Renal cortical epithelial cell (primary cell): ENCODE data around the gene HCFC1R1. TPM values are rescaled to one million over a fixed set of nuclear protein-coding genes. Genes with fewer than 3 reads are reported as not detected.

Source experiments
- DNase-seq: peaks from one replicate; pipeline ENCODE4 v3.0.0-alpha.2; 2011; ENCODE audit warnings: low read depth
- total RNA-seq: library from RNA; depleted of rRNA; stranded (reverse); fragments of >200 nt; gene quantifications from 2 replicates; pipeline ENCODE4 v1.2.3, GENCODE V29; 2014

Gene HCFC1R1
- total RNA-seq, 1 donor from 2014 or later: 8.5 TPM

DNA sequence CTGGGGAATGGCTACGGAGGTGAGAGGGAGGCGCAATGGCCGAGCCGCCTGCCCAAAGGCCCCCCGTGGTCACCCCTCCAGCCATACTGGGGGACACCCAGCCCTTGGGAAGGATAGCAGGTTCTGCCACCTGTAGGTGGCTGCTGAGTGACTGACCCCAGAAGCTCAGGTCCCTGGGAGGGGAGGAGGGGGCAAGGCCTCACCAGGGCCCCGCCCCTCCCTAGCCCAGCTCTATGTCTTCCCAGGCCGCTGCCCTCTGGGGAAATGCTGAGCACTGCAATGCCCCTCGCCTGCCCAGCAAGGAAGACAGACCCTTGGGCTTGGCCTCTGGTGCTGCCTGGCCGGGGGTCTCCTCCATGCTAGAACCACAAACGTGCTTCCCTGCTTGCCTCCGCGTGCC lies 22.4 kb downstream of the HCFC1R1 start:
- DNase-seq: no peak

DNA sequence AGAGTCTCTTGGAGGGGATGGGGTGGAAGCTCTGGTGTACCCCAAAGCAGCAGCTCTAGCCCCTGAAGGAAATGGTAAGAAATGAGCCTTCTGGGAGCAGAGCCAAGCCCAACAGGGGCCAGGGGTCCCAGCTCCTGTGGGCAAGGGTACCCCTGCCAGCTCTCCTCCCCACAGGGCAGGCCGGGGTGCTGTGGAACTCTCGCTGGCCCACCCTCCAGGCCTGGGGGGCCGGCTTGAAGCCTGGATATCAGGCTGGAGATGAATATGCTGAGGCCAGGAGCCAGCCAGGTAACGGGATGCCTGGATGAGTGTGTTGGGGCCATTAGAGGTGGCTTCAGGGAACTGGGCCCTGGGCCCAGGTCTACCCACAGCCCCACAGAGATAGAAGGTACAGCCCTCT lies 23.2 kb downstream of the HCFC1R1 start:
- no peak for DNase-seq

GRCh38 chr16:2999929-3000328 lies 23.8 kb downstream of the HCFC1R1 start:
- no peak for DNase-seq

GRCh38 chr16:2996298-2996697 lies 27.4 kb downstream of the HCFC1R1 start:
- DNase-seq: no peak

DNA sequence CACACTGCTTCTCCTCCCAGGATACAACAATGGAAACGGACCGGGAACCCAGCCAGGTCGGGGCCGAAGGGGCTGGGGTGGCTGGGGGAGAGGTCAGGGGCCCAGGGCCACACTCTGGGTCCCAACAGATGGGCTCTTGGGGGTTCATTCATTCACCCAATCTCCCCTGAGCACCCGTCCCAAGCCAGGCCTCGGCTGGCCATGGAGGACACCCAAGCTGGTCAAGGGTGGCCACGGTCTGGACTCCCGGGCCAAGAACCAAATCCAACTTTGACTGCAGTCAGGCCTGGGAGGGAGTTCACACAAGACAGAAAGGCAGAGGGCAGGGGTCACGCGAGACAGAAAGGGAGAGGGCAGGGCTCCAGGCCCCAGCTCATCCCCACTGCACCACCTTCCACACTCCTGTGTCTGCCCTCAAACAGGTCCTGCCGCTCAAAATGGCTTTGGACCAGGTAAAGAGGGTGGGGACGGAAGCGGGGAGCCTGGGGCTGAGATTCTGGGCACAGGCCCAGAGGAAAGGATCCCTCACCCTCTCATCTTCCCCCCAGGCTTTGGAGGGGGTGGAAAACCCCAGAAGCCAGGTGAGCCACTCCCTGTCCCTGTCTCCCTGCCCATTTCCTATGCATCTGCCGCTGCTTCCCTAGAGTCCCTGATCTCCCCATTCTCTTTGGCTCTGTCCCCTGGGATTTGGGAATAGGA lies 31.2 kb downstream of the HCFC1R1 start:
- no peak for DNase-seq

DNA sequence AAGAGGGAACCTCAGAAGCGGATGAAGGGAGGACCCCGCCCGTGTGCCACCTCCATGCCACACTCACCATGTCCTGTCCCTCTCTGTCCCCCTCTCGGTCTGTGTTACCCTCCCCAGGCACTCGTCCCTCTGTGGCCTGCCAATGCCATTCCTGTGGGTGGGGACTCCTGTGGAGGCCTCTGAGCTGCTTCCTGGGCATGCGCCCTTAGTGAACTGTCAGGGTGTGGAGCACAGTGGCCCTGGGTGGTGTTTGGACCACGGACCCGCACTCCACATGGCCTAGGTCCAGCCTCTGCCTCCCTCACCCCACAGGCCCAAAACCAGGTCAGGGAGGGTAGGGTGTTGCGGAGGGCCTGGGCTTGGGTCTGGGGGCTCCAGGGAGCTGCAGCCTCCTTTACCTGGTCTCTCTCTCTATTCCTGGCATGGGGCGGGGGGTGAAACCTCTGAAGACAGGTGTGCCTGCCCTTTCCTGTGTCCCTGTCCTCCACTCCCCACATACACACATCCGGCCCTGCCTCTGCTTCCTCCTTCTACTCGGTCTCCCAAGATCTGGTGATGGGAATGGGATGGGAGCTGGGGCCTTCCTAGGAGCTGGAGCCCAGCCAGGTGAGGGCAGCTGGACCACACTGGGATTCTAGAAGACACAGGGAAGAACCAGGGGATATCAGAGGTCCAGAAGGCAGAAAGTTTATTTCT lies 32.0 kb downstream of the HCFC1R1 start:
- no peak for DNase-seq

DNA sequence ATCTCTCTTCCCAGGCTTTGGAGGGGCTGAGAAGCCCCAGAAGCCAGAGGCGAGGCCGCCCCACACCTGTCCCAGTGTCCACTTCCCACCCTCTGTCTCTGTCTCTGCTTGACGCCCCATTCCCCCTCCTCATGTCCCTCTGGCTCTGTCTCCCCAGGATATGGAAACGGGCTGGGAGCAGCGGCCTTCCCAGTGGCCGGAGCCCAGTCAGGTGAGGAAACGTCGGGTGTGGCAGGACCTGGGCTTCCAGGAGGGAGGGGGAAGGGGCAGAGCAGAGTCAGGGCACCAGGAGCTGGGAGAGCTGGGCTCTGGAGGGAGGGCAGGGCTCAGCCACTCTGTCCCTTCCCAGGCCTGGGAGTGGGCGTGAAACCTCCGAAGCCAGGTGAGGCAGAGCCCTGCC lies 32.9 kb downstream of the HCFC1R1 start:
- DNase-seq: no peak

GRCh38 chr16:2988590-2989099 lies 35.1 kb downstream of the HCFC1R1 start:
- DNase-seq: no peak

GRCh38 chr16:2987833-2988232 lies 35.9 kb downstream of the HCFC1R1 start:
- DNase-seq: no peak

- no peak for DNase-seq
Measured at GRCh38 chr16:2987286-2987685, 36.5 kb downstream of the HCFC1R1 start.

DNA sequence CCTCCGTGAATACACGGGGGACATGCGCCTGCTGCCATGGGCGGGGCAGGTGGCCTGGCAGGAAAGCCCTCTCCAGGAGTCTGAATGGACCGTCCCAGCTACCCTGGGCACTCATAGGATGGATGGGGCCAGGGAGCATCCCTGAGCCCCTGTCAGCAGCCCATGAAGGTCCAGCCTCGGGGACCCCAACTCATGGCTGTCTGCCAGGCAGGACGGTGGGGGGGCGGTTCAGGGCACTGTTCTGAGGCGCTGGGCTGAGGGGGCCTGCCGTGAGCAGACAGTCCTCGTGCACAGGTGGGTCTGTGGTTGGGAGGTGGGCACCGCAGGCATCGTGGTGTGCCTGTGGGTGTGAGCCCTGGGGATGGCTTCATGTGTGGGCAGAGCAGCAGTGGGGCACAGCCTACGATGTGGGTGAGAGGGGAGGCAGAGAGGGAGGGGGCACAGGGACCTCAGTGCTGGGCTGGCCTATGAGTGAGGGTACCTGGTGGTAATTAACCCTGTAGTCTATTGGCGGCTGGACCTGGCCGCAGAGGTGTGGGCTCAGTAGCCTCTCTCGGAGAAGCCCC lies 37.0 kb downstream of the HCFC1R1 start:
- DNase-seq: no peak

DNA sequence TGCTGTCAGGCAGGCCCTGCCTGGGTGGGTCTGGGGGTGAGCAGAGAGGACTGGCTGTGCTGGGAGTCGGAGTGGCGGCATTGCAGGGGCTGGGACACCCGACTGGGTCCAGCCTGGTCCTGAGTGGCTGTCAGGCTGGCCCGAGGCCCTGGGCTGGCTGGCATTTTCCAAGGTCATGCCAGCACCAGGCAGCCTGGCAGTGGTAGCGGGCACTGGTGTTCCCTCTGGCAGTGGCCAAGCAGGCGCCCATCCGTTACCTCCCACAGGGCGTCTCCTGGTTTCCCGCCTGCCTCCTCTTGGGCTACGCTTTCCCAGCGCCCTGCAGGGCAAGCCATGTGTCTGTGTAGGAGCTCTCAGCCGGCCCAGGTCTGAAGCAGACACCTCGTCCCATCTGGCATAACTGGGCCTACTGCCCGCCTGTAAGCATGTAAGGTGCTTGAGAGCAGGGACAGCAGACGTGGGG lies 37.8 kb downstream of the HCFC1R1 start:
- no peak for DNase-seq

GRCh38 chr16:2985462-2985861 lies 38.3 kb downstream of the HCFC1R1 start:
- DNase-seq: no peak

DNA sequence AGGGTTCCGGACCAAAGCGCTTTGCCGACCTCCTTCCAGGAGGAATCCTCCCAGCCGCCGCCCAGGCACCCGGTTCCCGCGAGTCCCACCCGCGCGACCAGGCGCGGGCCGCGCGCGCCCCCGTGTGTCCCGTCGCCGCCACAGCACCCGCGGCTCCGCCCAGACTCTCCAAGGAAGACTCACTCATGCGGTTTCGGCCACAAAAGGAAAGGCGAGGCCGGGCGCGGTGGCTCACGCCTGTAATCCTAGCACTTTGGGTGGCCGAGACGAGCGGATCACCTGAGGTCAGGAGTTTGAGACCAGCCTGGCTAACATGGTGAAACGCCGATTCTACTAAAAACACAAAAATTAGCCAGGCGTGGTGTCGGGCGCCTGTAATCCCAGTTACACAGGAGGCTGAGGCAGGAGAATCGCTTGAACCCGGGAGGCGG lies 40.0 kb downstream of the HCFC1R1 start:
- peak; percentile 47 for DNase-seq

DNA sequence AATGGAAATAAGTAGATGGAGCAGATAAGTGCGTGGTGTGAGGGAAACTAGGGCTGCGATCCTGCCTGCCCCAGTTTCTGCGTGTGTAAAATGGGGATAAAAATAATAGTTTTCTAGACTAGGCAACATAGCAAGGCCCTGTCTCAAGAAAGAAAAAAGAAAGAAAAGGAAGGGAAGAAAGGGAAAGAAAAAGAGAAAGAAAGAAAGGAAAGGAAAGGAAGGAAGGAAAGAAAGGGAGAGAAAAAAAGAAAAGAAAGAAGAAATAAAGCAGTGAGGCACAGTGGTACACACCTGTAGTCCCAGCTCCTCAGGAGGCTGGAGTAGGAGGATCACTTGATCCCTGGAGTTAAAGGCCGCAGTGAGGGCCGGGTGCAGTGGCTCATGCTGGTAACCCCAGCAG lies 41.3 kb downstream of the HCFC1R1 start:
- no peak for DNase-seq

DNA sequence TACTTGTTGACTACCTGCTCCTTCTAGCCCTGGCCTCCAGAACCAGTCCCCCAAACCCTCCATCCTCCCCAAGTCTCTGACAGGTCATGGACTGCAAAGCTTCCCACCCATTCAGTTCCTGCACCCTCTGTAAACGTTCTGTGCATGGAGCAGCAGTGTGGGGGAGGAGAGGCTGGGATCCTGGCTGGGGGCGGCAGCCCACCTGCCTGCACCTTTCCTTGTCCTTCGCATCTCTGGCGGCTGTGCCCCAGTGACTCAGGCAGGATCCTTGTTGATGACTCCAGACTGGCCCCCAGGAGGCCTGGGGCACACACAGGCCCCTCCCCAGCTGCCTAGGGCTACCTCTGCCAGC lies 41.9 kb downstream of the HCFC1R1 start:
- no peak for DNase-seq

DNA sequence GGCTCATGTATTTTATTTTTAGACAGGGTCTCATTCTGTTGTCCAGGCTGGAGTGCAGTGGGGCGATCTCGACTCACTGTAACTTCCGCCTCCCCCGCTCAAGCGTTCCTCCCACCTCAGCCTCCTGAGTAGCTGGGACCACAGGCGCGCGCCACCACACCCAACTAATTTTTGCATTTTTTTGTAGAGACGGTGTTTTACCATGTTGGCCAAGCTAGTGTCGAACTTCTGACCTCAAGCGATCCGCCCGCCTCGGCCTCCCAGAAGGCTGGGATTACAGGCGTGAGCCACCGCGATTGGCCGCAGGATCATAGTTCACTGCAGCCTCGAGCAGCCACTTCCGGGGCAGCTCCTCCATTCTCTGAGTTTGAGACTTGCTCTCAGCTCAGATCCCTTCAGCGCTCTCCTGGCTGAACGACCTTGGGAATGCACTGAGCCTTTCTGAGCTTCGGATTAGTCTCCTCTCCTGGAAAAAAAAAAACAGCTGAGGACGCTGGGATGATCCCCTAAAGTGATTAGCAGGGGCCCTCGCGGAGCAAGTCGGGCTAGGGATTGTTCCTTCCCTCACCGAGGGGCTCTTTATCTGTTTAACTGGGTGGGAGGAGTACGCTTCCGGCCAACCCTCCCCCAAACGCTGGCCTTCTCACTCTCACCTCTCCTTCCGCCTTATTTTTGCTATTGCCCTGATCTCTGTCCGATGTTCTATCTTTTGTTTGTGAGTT lies 42.4 kb downstream of the HCFC1R1 start:
- no peak for DNase-seq

GRCh38 chr16:2980227-2981176 lies 43.2 kb downstream of the HCFC1R1 start, which contains the start of gene PKMYT1:
TSS of gene PKMYT1 (minus strand) at chr16:2980446. CDS start at chr16:2979657, 789 bp downstream.
- DNase-seq: peak; percentile 56

GRCh38 chr16:2979669-2980226 lies 44.0 kb downstream of the HCFC1R1 start:
- no peak for DNase-seq

GRCh38 chr16:2977440-2977839 lies 46.3 kb downstream of the HCFC1R1 start:
- DNase-seq: no peak

GRCh38 chr16:2976673-2977072 lies 47.1 kb downstream of the HCFC1R1 start:
- no peak for DNase-seq
